Kidney (tissue), 14 donors: ENCODE measurements around the gene PHF13. TPM values are rescaled to one million over a fixed set of nuclear protein-coding genes. Genes with fewer than 3 reads are reported as not detected.
"Not testable (repeated sequence)": the region's sequence is repeated elsewhere in the genome, so short reads cannot be mapped to it uniquely, and the experiment has no call there.

Source experiments
- DNase-seq, 5 donors: peaks; one replicate each; pipeline ENCODE4 v3.0.0-alpha.2; 2013 to 2020
- FAIRE-seq: peaks from 2 replicates; lab custom pipeline; 2012; peaks lifted over from hg19 to GRCh38; lab: Jason Lieb, UNC
- H3K27ac ChIP-seq, 2 donors: one replicate each; pipeline ENCODE4 v1.7.0; 2013; ENCODE audit warnings: low read depth in 2 of 2, low read length in 2 of 2, inconsistent platforms in 1 of 2
- H3K27me3 ChIP-seq: one replicate; pipeline ENCODE4 v1.7.1; 2013; ENCODE audit warnings: low read length, inconsistent platforms; ENCODE audit not compliant: control insufficient read depth, insufficient read depth
- H3K36me3 ChIP-seq, 3 donors: one replicate each; pipeline versions ENCODE4 v1.7.0 to v1.7.1; 2013; ENCODE audit warnings: low read length in 3 of 3, control low read depth in 1 of 3, inconsistent platforms in 1 of 3; ENCODE audit not compliant: insufficient read depth in 3 of 3, control insufficient read depth in 2 of 3
- H3K4me1 ChIP-seq, 3 donors: one replicate each; pipeline versions ENCODE4 v1.7.0 to v1.7.1; 2013; ENCODE audit warnings: low read length in 3 of 3, inconsistent platforms in 1 of 3, low read depth in 1 of 3; ENCODE audit not compliant: control insufficient read depth in 2 of 3, insufficient read depth in 2 of 3
- H3K4me3 ChIP-seq, 3 donors: one replicate each; pipeline versions ENCODE4 v1.7.0 to v1.8.1; 2013; ENCODE audit warnings: low read length in 3 of 3, control low read depth in 1 of 3, inconsistent platforms in 1 of 3
- H3K9ac ChIP-seq, 3 donors: one replicate each; pipeline versions ENCODE4 v1.7.0 to v1.7.1; 2013; ENCODE audit warnings: low read length in 3 of 3, control low read depth in 1 of 3, inconsistent platforms in 1 of 3
- H3K9me3 ChIP-seq, 3 donors: one replicate each; pipeline versions ENCODE4 v1.7.0 to v1.7.1; 2013; ENCODE audit warnings: low read length in 3 of 3, control low read depth in 1 of 3, inconsistent platforms in 1 of 3; ENCODE audit not compliant: control insufficient read depth in 2 of 3, insufficient read depth in 1 of 3
- CTCF ChIP-seq: IDR thresholded peaks from 3 replicates; pipeline ENCODE4 v1.5.1; 2012; ENCODE audit warnings: mild to moderate bottlenecking, moderate library complexity, borderline replicate concordance; ENCODE audit not compliant: insufficient read depth; ENCODE audit errors: extremely low read depth
- intact Hi-C: fragments of 100-400 bp; cut with DNase I; formaldehyde crosslinking; loops from one replicate; pipeline ENCODE4 v1.11.1; 2022
- polyA plus RNA-seq: library from polyadenylated mRNA; stranded (reverse); fragments of 350-450 nt; fragmentation: Illumina TruSeq; extraction: RNeasy Lipid Tissue Mini Kit (QIAGEN cat#74804); gene quantifications from one replicate; pipeline ENCODE4 v1.2.3, GENCODE V29; 2014; ENCODE audit warnings: low read depth, low replicate concordance; ENCODE audit not compliant: insufficient read depth
- total RNA-seq: library from RNA; stranded (reverse); fragmentation: NEBNext Ultra II Directional; extraction: Animal tissue kit (Norgen Biotek cat#: 25700); gene quantifications from one replicate; pipeline ENCODE4 v1.2.1, GENCODE V29; 2021
- donor health status: control.
- donor health status: control.
- donor health status: control.
- donor health status: control.
- donor health status: control.
- donor health status: DM: yes; HTN: yes; CAD: no.
- donor health status: Normal renal cell carcinoma (clear cell type).

PHF13 gene
- total and polyA plus RNA-seq, 2 donors from 2014 or later: 6.0 to 11.0 TPM

- FAIRE-seq (no peak), DNase-seq (no peak)
- no peaks in the 10 kb centered on the region for H3K9me3 ChIP-seq
- intact Hi-C loops: no loop called here
- H3K36me3 ChIP-seq: no peaks in the 10 kb centered on the region
- TF ChIP-seq CTCF: no peak
- H3K27me3 ChIP-seq: no peaks in the 10 kb centered on the region
- H3K9ac ChIP-seq: no peak overlapping the region
- peak overlapping the region in 1 of 3 donors; percentile 17 for H3K4me3 ChIP-seq
- peak overlapping the region; percentile 23 to 32 for H3K27ac ChIP-seq
- peaks cover 0 to 13% (median 3%) of the 10 kb centered on the region in 3 donors for H3K4me1 ChIP-seq
These were observed 47.0 kb downstream of the PHF13 start for GRCh38 chr1:6660415-6661049.

GRCh38 chr1:6662468-6662867 is 48.9 kb downstream of the PHF13 start:
- intact Hi-C loops, H3K27me3 ChIP-seq, H3K9me3 ChIP-seq, H3K9ac ChIP-seq, H3K27ac ChIP-seq, FAIRE-seq, DNase-seq, H3K4me3 ChIP-seq: not testable (repeated sequence)
- Histone ChIP-seq H3K4me1 (peaks cover 0 to 13% (median 3%) of the 10 kb centered on the region in 3 donors), H3K36me3 (peaks cover 0 to 12% (median 4%) of the 10 kb centered on the region in 3 donors)

GRCh38 chr1:6666696-6667095 is 53.2 kb downstream of the PHF13 start:
- DNase-seq (no peak), FAIRE-seq (no peak)
- no peak for TF ChIP-seq CTCF
- Histone ChIP-seq H3K9me3 (no peaks in the 10 kb centered on the region), H3K4me3 (no peak overlapping the region), H3K27me3 (no peaks in the 10 kb centered on the region), H3K4me1 (no peaks in the 10 kb centered on the region), H3K27ac (peak overlapping the region in 1 of 2 donors; percentile 20), H3K9ac (no peak overlapping the region), H3K36me3 (peaks cover 0 to 13% (median 4%) of the 10 kb centered on the region in 3 donors)
- intact Hi-C loops: no loop called here

GRCh38 chr1:6667139-6667538 is 53.6 kb downstream of the PHF13 start:
- FAIRE-seq: no peak
- H3K36me3 ChIP-seq: peaks cover 0 to 13% (median 4%) of the 10 kb centered on the region in 3 donors
- H3K27me3 ChIP-seq: no peaks in the 10 kb centered on the region
- no peak overlapping the region for H3K9ac ChIP-seq
- H3K4me3 ChIP-seq: no peak overlapping the region
- no peaks in the 10 kb centered on the region for H3K4me1 ChIP-seq
- intact Hi-C loops: no loop called here
- no peak for DNase-seq
- H3K9me3 ChIP-seq: no peaks in the 10 kb centered on the region
- peak overlapping the region in 1 of 2 donors; percentile 20 for H3K27ac ChIP-seq
- no peak for TF ChIP-seq CTCF
